Measurements from ENCODE around the gene BMAL2. TPM values are rescaled to one million over a fixed set of nuclear protein-coding genes. Genes with fewer than 3 reads are reported as not detected.

BMAL2 gene
- total RNA-seq, 4 donors from 2014 or later, result 7.6 to 16.6 (median 10.5) TPM

DNA sequence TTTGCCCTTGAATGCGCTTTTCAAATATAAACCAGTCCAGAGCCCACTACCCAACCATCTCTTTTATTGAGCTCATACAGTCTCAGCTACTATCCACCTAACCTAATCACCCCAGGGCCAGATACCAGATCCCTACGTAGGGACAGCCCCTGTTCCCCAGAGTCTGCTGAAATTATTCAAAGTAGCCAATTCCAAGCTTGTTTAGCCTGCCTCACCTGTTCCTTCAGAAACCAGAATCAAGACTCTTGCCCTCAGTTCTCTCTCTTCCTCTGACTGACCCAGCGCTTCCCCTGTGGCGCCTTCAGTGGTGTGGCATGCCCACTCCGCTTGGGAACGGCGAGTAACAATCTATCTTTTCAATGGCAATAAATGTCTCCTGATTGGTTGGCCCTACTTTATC lies 18.8 kb downstream of the BMAL2 start:
- H3K27me3 ChIP-seq, result no peaks in the 10 kb centered on the region
- no peak overlapping the region for H3K4me3 ChIP-seq
- H3K36me3 ChIP-seq, result no peaks in the 10 kb centered on the region
- no peaks in the 10 kb centered on the region for H3K4me1 ChIP-seq
- H3K27ac ChIP-seq, result no peak overlapping the region
- TF ChIP-seq, protein P1, sequence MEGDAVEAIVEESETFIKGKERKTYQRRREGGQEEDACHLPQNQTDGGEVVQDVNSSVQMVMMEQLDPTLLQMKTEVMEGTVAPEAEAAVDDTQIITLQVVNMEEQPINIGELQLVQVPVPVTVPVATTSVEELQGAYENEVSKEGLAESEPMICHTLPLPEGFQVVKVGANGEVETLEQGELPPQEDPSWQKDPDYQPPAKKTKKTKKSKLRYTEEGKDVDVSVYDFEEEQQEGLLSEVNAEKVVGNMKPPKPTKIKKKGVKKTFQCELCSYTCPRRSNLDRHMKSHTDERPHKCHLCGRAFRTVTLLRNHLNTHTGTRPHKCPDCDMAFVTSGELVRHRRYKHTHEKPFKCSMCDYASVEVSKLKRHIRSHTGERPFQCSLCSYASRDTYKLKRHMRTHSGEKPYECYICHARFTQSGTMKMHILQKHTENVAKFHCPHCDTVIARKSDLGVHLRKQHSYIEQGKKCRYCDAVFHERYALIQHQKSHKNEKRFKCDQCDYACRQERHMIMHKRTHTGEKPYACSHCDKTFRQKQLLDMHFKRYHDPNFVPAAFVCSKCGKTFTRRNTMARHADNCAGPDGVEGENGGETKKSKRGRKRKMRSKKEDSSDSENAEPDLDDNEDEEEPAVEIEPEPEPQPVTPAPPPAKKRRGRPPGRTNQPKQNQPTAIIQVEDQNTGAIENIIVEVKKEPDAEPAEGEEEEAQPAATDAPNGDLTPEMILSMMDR (IDR thresholded peaks at IDR 0.05), result no peak
- TF ChIP-seq EP300 (IDR thresholded peaks at IDR 0.05) (no peak), POLR2A (IDR thresholded peaks at IDR 0.05) (no peak), POLR2AphosphoS5 (IDR thresholded peaks at IDR 0.05) (no peak)
- WGBS, result 93% methylated on average over 7 of the region's 7 CpGs
- H3K9me3 ChIP-seq, result no peaks in the 10 kb centered on the region
- DNase-seq (ENCODE audit: low spot score in 2 of 2), result no peak

DNA sequence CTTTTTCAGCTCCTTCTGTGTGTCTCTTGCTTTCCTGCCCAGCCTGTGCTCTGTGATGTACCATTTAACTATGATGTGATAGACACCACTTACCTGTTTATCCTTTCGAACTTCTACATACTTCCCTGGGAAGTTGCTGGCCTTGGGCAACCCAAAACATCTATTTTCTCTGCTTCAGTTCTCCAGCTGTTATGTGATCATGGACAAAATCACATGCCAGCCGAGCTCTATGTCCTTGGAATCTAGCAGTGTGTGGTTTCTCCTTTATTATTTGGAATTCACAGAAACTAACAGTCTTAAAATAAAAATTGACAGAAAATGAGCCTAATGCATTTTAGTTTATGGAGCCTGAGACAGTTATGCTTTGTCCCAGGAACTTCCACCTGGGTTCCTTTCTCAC lies 22.9 kb downstream of the BMAL2 start:
- Histone ChIP-seq H3K4me1 (peaks cover 6% of the 10 kb centered on the region), H3K9me3 (no peaks in the 10 kb centered on the region), H3K27me3 (no peaks in the 10 kb centered on the region), H3K36me3 (no peaks in the 10 kb centered on the region), H3K4me3 (no peak overlapping the region), H3K27ac (no peak overlapping the region)
- TF ChIP-seq POLR2A (IDR thresholded peaks at IDR 0.05), result no peak
- TF ChIP-seq EP300 (IDR thresholded peaks at IDR 0.05), result no peak
- no peak for TF ChIP-seq POLR2AphosphoS5 (IDR thresholded peaks at IDR 0.05)
- TF ChIP-seq, protein P1 (IDR thresholded peaks at IDR 0.05), result no peak
- DNase-seq (ENCODE audit: low spot score in 2 of 2), result no peak
- WGBS, result 93% methylated on average over 2 of the region's 2 CpGs

DNA sequence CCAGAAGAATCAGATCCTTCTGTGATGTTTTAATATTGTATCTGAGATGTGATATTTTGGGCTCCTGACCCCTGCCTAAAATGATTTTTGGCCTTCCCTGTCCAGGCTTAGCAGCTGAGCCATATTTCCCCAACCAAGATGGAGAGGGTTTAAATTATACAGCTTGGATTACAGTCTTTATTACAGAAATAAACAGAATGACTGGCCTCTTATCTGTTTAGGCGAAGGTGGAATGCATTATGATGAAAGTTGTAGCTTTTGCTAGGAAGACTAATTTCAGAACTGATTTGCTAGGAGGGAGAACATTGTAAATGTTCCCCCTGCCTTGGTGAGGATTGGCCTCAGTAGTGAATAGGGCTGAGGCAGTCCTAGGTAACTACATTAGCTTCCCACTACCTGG lies 23.3 kb downstream of the BMAL2 start:
- Histone ChIP-seq H3K27me3 (no peaks in the 10 kb centered on the region), H3K36me3 (no peaks in the 10 kb centered on the region), H3K27ac (no peak overlapping the region), H3K4me1 (peaks cover 6% of the 10 kb centered on the region), H3K4me3 (no peak overlapping the region), H3K9me3 (no peaks in the 10 kb centered on the region)
- 100% methylated on average over 1 of the region's 1 CpG for WGBS
- TF ChIP-seq, protein P1 (IDR thresholded peaks at IDR 0.05), result no peak
- TF ChIP-seq POLR2AphosphoS5 (IDR thresholded peaks at IDR 0.05) (no peak), POLR2A (IDR thresholded peaks at IDR 0.05) (no peak), EP300 (IDR thresholded peaks at IDR 0.05) (no peak)
- no peak for DNase-seq (ENCODE audit: low spot score in 2 of 2)

DNA sequence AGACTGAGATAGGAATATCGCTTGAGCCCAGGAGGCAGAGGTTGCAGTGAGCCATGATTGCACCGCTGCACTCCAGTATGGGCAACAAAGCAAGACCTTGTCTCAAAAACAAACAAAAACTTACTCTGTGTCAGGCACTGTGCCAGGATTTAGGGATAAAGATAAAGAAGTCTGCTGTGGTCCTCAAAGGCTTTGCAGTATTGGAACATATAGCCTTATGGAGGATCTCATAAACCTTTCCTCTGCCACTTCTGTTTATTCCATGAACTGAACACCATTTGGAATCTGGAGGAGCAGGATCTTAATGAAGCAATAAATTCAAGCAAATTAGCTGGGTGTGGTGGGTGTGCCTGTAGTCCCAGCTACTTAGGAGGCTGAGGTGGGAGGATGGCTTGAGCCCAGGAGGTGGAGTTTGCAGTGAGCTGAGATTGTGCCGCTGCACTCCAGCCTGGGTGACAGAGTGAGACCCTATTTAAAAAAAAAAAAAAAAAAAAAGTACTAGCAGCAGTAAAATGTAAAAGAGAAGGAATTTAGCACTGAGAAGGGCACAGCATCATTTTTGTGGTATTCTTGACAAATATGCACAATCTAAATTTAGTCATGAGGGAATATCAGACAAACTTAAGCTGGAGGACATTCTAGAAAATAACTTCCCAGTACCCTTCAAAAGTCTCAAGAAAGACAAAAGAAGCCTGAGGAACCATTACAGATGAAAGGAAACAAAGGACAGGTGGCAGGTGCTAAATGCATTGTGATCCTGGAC lies 27.1 kb downstream of the BMAL2 start:
- DNase-seq (ENCODE audit: low spot score in 2 of 2), result no peak
- peaks cover 6% of the 10 kb centered on the region for H3K4me1 ChIP-seq
- WGBS, result 53% methylated on average over 3 of the region's 3 CpGs
- H3K4me3 ChIP-seq, result no peak overlapping the region
- TF ChIP-seq, protein P1 (IDR thresholded peaks at IDR 0.05), result no peak
- TF ChIP-seq POLR2AphosphoS5 (IDR thresholded peaks at IDR 0.05) (no peak), EP300 (IDR thresholded peaks at IDR 0.05) (no peak), POLR2A (IDR thresholded peaks at IDR 0.05) (no peak)
- H3K27ac ChIP-seq, result no peak overlapping the region
- no peaks in the 10 kb centered on the region for H3K9me3 ChIP-seq
- no peaks in the 10 kb centered on the region for H3K27me3 ChIP-seq
- no peaks in the 10 kb centered on the region for H3K36me3 ChIP-seq

DNA sequence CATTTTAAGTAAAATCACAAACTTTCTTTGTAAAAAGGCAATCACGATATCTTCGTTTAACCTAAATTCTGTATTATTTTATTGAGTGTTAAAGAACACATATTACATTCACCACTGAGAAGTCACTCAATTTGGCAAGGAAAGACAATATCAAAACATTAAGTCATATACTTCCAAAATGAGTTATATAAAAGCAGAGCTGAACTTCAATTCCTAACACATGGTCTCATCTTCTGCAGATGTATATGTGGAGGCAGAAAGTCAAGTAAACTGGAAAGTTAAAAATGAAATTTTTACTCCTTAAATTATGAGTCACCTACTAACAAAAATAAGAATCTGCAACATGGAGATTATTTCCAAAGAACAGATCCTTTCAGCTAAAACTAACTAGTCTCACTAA lies 28.7 kb downstream of the BMAL2 start:
- Histone ChIP-seq H3K9me3 (no peaks in the 10 kb centered on the region), H3K27ac (no peak overlapping the region), H3K4me1 (peaks cover 6% of the 10 kb centered on the region), H3K27me3 (no peaks in the 10 kb centered on the region), H3K4me3 (no peak overlapping the region), H3K36me3 (no peaks in the 10 kb centered on the region)
- no peak for DNase-seq (ENCODE audit: low spot score in 2 of 2)
- TF ChIP-seq POLR2AphosphoS5 (IDR thresholded peaks at IDR 0.05), result no peak
- TF ChIP-seq POLR2A (IDR thresholded peaks at IDR 0.05), result no peak
- TF ChIP-seq EP300 (IDR thresholded peaks at IDR 0.05), result no peak
- TF ChIP-seq, protein P1 (IDR thresholded peaks at IDR 0.05), result no peak
- WGBS, result 95% methylated on average over 2 of the region's 2 CpGs

Measured in suprapubic skin (tissue), 4 donors.